ENCODE results near the gene CAMK2B. TPM values are rescaled to one million over a fixed set of nuclear protein-coding genes. Genes with fewer than 3 reads are reported as not detected.

CAMK2B gene
- total RNA-seq, 4 donors from 2014 or later, result 7.0 to 19.3 (median 18.5) TPM

DNA sequence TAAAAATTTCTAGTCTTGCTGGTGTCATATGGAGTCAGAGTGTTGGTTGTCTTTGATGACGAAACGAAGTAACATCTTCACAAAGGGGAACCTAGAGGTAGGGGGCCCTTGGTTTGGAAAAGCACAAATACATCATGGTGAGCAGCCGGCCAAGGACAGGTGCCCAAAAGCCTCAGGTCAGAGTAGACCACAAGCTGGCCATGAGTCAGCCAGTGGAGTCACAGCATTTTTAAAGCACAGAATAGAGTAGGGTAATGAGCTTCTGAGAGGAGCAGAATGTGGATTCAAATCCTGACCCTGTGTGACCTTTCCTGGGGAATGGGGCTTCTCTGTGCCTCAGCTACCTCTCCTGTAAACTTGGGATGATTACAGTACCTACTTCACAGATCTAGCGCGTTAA lies 5.3 kb downstream of the CAMK2B start:
- Histone ChIP-seq H3K27me3 (no peaks in the 10 kb centered on the region), H3K36me3 (no peaks in the 10 kb centered on the region), H3K4me3 (replicated peaks in 1 of 3) (no peak overlapping the region), H3K9me3 (no peaks in the 10 kb centered on the region), H3K27ac (no peak overlapping the region), H3K4me1 (peaks cover 23 to 29% of the 10 kb centered on the region in 2 donors)
- TF ChIP-seq POLR2A (IDR thresholded peaks at IDR 0.05), result no peak
- no peak for TF ChIP-seq CTCF (IDR thresholded peaks at IDR 0.05)
- intact Hi-C loops (cut with DNase I), result no loop called here
- no peak for DNase-seq
- 97% methylated on average over 5 of the region's 5 CpGs for WGBS, 2 donors

DNA sequence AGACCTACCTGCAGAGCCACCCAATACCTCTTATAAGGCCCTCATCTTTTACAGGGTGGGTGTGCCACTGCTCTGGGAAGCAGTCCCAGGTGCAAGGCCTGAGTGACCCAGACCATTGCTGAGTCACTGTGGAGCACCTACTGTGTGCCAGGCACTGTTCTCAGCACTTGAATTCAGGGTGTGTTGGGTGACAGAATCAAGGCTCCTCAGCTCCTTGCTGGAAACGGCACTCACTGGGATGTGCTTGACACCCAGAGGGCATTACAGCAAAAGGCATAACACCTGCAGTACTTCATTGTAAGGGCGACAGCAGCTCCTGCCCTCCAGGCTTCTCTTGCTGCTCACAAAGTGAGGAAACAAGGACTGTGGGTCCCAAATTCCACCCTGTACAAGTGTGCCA lies 7.1 kb downstream of the CAMK2B start:
- WGBS, 2 donors, result 84 to 93% methylated on average over 2 of the region's 2 CpGs
- Histone ChIP-seq H3K9me3 (no peaks in the 10 kb centered on the region), H3K27me3 (no peaks in the 10 kb centered on the region), H3K4me3 (replicated peaks in 1 of 3) (no peak overlapping the region), H3K4me1 (peaks cover 14 to 16% of the 10 kb centered on the region in 2 donors), H3K27ac (no peak overlapping the region), H3K36me3 (no peaks in the 10 kb centered on the region)
- TF ChIP-seq CTCF (IDR thresholded peaks at IDR 0.05) (no peak), POLR2A (IDR thresholded peaks at IDR 0.05) (no peak)
- intact Hi-C loops (cut with DNase I), result no loop called here
- no peak for DNase-seq

- peaks cover 0 to under 1% of the 10 kb centered on the region in 2 donors for H3K4me1 ChIP-seq
- H3K27ac ChIP-seq, result no peak overlapping the region
- H3K36me3 ChIP-seq, result no peaks in the 10 kb centered on the region
- 90 to 93% methylated on average over 3 of the region's 3 CpGs for WGBS, 2 donors
- intact Hi-C loops (cut with DNase I), result no loop called here
- DNase-seq, result no peak
- H3K9me3 ChIP-seq, result no peaks in the 10 kb centered on the region
- TF ChIP-seq POLR2A (IDR thresholded peaks at IDR 0.05), result no peak
- TF ChIP-seq CTCF (IDR thresholded peaks at IDR 0.05), result no peak
- H3K4me3 ChIP-seq (replicated peaks in 1 of 3), result no peak overlapping the region
- H3K27me3 ChIP-seq, result no peaks in the 10 kb centered on the region
These were observed 10.0 kb downstream of the CAMK2B start for GRCh38 chr7:44315301-44315903.

GRCh38 chr7:44313621-44314031 lies 11.8 kb downstream of the CAMK2B start:
- peaks cover 13 to 16% of the 10 kb centered on the region in 2 donors for H3K4me1 ChIP-seq
- TF ChIP-seq POLR2A (IDR thresholded peaks at IDR 0.05) (no peak), CTCF (IDR thresholded peaks at IDR 0.05) (no peak)
- H3K27ac ChIP-seq, result no peak overlapping the region
- no peaks in the 10 kb centered on the region for H3K9me3 ChIP-seq
- no peaks in the 10 kb centered on the region for H3K36me3 ChIP-seq
- WGBS, 2 donors, result 91 to 95% methylated on average over 4 to 6 of the region's 7 CpGs
- DNase-seq, result no peak
- intact Hi-C loops (cut with DNase I), result no loop called here
- H3K4me3 ChIP-seq (replicated peaks in 1 of 3), result no peak overlapping the region
- no peaks in the 10 kb centered on the region for H3K27me3 ChIP-seq

DNA sequence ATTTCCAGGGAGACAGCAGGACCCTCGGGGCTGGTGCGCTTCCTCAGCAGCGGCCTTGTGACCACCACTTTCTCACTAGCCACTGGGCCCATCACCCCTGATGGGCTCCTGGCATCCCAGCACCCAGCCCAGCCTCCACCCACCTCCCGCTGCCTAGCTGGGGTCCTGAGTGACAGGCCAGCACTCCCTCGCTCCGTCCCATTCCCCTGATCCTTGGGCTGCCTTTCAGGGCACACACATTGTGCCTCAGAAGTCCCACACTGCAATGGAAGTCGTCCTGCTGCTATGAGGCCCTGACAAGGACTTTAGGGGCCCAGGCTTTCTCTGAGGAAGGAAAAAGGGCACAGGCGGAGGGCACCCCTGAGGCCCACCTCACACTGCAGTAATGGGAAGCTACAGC lies 12.4 kb downstream of the CAMK2B start:
- no peak overlapping the region for H3K4me3 ChIP-seq (replicated peaks in 1 of 3)
- H3K9me3 ChIP-seq, result no peaks in the 10 kb centered on the region
- no peak for DNase-seq
- no peak overlapping the region for H3K27ac ChIP-seq
- 93 to 100% methylated on average over 1 to 6 of the region's 8 CpGs for WGBS, 2 donors
- peaks cover 17 to 23% of the 10 kb centered on the region in 2 donors for H3K4me1 ChIP-seq
- H3K36me3 ChIP-seq, result no peaks in the 10 kb centered on the region
- TF ChIP-seq CTCF (IDR thresholded peaks at IDR 0.05), result no peak
- TF ChIP-seq POLR2A (IDR thresholded peaks at IDR 0.05), result no peak
- no peaks in the 10 kb centered on the region for H3K27me3 ChIP-seq
- intact Hi-C loops (cut with DNase I), result no loop called here

Data from thyroid gland (tissue), 4 donors.